GM18502 (cell line): ENCODE data around the gene MAPK4.
"Not testable (repeated sequence)": the region's sequence is repeated elsewhere in the genome, so short reads cannot be mapped to it uniquely, and the experiment has no call there.

Experiments
- ATAC-seq: cut with Tn5 transposase; IDR thresholded peaks from one replicate; pipeline ENCODE4 v1.9.1; 2021; ENCODE audit warnings: mild to moderate bottlenecking; ENCODE audit not compliant: unreplicated experiment, poor library complexity

MAPK4 gene

GRCh38 chr18:50674307-50674980 lies 114.6 kb downstream of the MAPK4 start:
- no peak for ATAC-seq

DNA sequence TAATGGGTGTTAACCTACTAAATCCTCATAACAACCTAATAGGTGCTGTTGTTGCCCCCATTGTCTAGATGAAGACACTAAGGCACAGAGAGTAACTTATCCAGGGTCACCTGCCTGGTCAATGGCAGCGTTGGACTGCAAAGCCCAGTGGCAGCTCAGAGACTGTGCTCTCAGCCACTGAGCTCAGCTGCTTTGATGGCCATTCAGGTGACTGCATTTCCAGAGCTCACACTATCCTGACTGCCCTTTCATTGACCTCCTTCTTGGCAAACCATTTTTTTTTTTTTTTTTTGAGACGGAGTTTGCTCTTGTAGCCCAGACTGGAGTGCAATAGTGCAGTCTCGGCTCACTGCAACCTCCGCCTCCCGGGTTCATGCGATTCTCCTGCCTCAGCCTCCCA lies 115.2 kb downstream of the MAPK4 start:
- ATAC-seq, result no peak

DNA sequence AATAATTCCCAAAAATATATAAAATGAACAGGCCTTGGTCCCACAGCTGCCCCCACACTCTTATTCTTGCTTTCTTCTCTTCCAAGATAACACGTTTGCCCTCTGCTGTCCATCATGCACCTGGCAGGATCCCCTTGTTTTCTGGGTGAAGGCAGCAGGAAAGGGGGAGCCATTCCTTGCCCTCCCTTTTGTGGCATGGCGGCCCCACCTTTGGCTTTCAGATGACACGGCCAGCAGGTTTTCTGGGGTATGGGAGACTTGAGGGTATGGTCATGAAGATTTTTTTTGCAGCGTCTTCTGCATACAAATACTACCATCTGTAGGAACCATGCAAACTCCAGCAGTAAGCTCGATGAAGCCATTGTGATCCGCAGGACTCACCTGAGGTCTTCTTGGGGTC lies 118.8 kb downstream of the MAPK4 start:
- no peak for ATAC-seq

DNA sequence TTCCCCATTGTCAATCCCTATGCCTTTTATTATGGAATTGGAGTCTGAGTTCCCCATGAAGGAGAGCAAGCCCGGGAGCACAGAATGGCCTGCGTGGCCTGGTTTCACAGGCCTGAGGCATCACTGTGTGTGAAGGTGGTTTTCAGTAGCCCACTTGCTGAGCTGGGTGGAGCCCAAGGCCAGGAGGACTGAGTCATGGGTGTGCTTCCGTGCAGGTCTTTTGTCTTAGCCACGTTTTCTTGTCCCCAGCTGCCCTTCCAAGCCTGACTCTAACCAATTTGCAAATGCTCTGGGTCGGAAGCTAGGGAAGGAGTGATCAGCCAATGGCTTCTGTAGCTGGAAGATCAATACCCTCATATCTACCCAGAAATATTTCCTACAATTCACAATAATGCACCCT lies 119.2 kb downstream of the MAPK4 start:
- no peak for ATAC-seq

DNA sequence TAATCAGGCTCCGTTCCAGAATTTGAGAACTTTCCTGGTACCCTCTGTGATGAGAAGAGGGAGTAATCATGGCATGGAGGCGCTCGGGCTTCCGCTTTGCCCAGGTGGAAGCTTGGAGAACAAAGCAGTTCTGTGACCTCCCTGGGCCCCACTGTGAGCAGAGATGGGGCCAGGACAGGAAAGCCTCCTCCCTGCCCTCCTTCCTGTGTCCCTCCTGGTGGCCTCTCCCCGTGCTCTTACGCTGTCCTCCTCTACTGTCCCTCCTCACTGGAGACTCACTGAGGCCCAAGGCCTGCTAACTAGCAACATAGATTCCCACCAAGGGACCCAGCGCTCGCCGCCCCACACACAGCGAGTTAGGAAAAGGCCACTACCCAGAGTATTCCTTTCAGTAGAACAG lies 119.8 kb downstream of the MAPK4 start:
- ATAC-seq, result no peak

GRCh38 chr18:50680966-50681365 lies 121.1 kb downstream of the MAPK4 start:
- ATAC-seq, result no peak

- no peak for ATAC-seq
Observed at GRCh38 chr18:50682852-50683251, 123.0 kb downstream of the MAPK4 start.

- ATAC-seq, result no peak
Observed at GRCh38 chr18:50686409-50686808, 126.5 kb downstream of the MAPK4 start.

GRCh38 chr18:50687491-50687890 lies 127.6 kb downstream of the MAPK4 start:
- ATAC-seq, result no peak

- no peak for ATAC-seq
Observed at GRCh38 chr18:50689578-50689977, 129.7 kb downstream of the MAPK4 start.

GRCh38 chr18:50694147-50694546 lies 134.3 kb downstream of the MAPK4 start:
- no peak for ATAC-seq

GRCh38 chr18:50695431-50696176 lies 135.7 kb downstream of the MAPK4 start:
- no peak for ATAC-seq

DNA sequence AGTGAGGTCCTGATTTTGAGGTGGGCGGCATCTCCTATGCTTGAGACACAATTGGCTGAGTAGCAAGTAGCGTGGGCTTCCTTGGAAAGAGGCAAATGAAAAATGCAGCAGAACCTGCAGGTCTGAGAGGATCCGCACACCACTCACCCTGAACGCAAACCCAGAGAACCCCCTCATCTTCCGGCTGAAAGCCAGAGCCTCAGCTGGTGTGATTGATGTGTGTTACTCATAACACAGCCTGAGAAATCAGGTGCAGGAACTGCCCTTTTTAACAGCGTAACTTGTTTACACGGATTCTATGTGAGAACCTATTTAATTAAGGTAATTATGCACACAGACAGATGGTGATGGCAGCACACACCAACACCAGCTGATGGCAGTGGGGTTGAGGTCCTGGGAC lies 136.5 kb downstream of the MAPK4 start:
- ATAC-seq, result peak; percentile 55

- peak; percentile 73 for ATAC-seq
Observed at GRCh38 chr18:50696929-50697328, 137.0 kb downstream of the MAPK4 start.

- ATAC-seq, result peak; percentile 36
Observed at GRCh38 chr18:50697509-50697908, 137.6 kb downstream of the MAPK4 start.

- ATAC-seq, result no peak
Observed at GRCh38 chr18:50700245-50701165, 140.6 kb downstream of the MAPK4 start.

DNA sequence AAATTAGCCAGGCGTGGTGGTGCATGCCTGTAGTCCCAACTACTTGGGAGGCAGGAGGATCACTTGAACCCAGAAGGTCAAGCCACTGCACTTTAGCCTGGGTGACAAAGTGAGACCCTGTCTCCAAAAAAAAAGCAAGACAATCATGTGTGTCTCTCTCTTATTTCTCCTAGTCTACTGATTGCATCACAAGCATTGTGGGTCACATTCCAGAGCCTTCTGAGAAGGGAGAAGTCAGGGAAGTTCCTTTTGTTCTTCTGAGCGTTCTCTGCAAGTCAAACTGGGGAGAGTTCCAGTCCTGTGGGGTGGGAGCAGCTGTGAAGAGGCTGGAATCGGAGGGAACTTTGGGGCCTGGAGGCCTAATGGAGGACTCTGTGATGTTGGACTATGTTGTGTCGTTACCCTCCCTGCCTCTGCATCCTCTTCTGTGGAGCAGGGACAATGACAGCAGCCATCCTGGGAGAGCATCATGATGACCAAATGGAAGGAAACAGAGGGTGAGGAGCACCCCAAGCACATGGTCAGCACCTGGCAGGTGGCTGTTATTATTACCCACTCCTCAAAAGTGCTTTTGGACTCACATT lies 144.6 kb downstream of the MAPK4 start:
- no peak for ATAC-seq

DNA sequence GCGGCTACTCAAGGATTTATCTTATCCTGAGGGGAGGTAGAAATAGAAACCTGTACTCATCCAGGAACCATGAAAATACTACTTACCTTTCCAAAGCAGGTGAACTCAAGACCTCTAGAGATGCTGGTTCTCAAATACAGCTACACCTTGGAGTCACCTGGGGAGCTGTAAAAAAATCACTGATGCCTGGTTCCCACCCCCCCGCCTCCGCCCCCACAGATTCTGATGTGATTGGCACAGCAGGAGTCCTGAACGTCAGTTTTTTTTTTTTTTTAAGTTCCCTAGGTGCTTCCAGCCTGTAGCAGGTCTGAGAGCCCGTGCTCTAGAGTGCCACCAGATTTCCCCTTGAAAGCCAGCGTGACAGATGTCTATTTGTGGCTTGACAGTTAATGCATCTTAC lies 146.3 kb downstream of the MAPK4 start:
- no peak for ATAC-seq

GRCh38 chr18:50706651-50707050 lies 146.8 kb downstream of the MAPK4 start:
- no peak for ATAC-seq

DNA sequence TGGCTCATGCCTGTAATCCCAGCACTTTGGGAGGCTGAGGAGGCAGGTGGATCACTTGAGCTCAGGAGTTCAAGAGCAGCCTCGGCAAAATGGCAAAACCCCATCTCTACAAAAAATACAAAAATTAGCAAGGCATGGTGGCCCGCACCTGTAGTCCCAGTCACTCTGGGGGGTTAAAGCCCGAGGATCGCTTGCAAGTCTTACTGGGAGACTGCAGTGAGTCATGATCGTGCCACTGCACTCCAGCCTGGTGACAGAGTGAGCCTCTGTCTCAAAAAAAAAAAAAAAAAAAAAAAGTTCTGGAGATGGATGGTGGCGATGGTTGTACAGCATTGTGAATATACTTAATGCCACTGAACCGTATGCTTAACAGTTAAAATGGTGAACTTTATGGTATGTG lies 147.4 kb downstream of the MAPK4 start:
- not testable (repeated sequence) for ATAC-seq
